NCI-H69 (cell line): ENCODE measurements around the gene GALNT2.
A peak's percentile ranks its signal among the peaks of the same experiment; 100 is the strongest.

Experiments used
- DNase-seq: peaks from one replicate; lab custom pipeline; 2025; lab: John Stamatoyannopoulos, UW

Gene GALNT2

DNA sequence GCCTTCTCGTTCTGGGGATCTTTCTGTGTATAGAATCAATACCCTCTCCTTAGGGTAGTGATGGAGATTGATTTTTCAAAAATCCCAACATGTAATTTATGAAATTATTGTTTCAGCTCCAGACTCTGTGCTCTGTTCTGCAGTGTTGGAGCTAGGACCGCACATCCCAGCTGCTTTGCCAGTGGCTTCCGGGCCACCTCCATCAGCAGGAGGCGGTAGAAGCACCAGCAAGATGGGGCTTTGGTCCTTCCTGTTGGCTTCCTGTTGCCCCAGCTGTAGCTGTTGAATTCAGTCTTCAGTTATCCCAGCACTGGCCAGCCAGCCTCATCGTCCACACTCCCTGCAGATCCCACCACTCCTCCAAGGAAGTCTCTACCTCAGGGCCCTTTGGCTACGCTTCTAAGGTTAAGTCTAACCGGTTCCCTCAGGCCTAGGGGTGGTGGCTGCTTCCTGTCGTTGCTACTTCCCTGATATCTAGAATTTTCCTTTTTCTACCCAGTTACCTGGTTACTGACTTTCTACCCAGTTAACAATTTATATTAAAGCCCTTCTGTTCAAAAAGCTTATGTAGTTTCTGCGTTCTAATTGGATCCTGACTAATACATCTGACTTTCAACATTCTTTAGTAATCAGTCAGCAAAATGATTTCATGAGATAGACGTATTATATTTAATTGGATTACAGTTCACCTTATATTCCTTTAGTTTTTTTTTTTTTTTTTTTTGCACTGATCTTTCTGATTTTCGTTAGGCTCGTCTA lies 24.6 kb downstream of the GALNT2 start:
- no peak for DNase-seq

GRCh38 chr1:230094746-230095145 lies 27.7 kb downstream of the GALNT2 start:
- no peak for DNase-seq

DNA sequence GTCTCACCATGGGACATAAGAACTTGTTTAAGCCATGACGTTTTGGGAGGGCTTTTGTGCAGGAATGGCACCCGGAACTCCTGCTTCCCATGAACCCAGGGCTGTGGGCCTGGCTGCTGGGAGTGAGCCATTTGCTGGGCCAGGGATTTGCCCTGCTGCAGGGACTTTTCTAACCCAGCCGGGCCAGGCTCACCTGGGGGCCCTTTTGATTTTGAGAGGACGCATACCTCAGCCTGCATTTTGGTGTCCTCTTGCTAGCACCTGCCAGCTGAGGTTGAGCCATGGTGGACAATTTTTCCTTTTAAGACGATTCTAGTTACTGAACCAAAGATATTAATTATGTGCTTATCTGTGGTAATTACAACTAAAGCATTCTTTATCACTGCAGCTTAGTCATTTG lies 28.9 kb downstream of the GALNT2 start:
- no peak for DNase-seq

GRCh38 chr1:230097370-230097769 lies 30.3 kb downstream of the GALNT2 start:
- DNase-seq = no peak

- no peak for DNase-seq
Measured at GRCh38 chr1:230098723-230099122, 31.7 kb downstream of the GALNT2 start.

DNA sequence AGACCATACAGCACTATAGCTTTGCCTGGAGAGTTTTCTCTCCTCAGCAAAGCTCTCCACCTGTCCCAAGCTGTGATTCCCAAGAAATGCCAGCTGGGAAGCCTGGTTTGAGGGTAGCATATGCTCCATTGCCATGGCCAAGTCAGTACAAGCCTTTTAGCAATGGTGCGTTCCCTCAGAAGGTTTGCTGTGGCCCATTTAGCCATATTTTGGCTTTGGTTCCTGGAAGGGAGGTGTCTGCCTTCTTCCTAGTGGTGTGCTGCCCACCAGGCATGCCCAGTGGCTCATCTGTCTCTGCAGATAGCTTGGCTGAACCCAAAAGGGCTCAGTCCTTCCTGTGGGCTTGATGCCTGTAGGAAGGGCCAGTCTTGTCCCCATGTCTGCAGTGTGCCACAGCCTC lies 32.4 kb downstream of the GALNT2 start:
- DNase-seq = no peak

DNA sequence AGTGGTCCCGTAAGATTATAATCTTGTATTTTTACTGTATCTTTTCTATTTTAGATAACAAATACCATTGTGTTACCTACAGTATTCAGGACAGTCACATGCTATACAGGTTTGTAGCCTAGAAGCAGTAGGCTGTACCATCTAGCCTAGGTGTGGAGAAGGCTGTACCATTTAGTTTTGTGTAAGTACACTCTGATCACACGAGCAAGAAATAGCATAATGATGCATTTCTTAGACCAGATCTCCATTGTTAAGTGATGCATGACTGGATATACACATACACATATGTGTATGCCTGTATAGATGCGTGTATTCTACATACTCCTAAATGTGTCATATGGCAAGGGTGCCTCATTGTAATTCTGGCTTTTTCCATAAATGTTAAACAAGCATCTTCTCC lies 33.9 kb downstream of the GALNT2 start:
- DNase-seq = no peak

DNA sequence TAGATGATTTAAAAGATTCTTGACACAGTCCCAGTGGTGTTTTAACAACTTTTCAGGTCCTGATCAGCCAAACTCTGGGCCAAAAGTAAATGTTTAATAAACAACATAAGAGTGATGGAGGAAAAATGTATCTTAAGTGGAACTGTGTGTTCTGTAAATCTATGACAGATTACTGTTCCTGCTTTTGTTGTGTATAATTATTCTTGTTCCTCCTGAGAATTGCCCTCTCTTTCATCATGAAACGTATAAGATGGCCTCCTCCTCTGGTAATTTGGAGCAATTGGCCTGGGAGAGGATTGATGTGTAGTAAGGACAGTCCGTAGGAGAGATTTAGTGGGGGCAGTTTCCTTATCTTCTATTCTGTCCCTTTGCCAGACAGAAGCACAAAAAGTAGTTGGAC lies 34.5 kb downstream of the GALNT2 start:
- no peak for DNase-seq

- DNase-seq = no peak
Measured at GRCh38 chr1:230102046-230102445, 35.0 kb downstream of the GALNT2 start.

- DNase-seq = no peak
Measured at GRCh38 chr1:230102472-230102871, 35.4 kb downstream of the GALNT2 start.

DNA sequence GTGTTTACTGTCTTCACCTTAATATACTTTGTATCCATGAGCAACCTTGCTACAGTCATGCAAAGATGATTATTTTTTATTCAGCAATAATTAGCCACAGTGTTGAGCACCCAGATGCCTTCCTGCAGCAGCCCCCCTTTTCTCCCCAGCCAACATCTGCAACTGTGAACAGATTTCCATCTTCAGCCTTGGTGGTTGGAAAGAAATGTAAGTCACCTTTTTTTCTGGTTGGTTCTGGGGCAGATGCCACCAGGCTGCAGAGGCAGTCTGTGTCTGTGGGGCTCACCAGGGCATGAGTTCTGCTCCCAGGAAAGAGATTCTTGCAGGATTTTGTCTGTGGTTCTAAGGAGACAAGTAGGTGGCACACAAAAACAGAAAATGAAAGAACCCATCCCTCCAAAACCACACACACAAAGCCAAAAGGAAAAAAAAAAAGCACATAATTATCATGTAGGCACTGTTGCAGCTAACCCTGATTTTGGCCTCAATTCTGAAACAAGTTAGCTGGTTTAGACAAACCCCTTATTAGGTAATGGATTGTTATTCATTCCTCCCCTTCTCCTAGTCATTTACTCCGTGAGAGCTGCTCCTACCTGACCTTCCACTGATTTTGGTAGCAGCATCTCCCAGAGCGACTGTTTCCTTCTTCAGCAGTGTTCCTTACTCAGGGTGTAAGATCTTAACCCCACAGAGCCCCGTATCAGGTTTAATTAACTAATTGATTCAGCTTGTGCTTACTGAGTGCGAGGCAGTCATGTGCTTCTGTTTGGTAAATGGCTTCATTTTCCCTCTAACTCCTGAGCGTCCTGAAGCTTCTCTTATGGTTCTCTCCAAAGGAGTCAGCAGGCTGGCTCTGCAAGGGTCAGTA lies 36.5 kb downstream of the GALNT2 start:
- DNase-seq = peak; percentile 32

DNA sequence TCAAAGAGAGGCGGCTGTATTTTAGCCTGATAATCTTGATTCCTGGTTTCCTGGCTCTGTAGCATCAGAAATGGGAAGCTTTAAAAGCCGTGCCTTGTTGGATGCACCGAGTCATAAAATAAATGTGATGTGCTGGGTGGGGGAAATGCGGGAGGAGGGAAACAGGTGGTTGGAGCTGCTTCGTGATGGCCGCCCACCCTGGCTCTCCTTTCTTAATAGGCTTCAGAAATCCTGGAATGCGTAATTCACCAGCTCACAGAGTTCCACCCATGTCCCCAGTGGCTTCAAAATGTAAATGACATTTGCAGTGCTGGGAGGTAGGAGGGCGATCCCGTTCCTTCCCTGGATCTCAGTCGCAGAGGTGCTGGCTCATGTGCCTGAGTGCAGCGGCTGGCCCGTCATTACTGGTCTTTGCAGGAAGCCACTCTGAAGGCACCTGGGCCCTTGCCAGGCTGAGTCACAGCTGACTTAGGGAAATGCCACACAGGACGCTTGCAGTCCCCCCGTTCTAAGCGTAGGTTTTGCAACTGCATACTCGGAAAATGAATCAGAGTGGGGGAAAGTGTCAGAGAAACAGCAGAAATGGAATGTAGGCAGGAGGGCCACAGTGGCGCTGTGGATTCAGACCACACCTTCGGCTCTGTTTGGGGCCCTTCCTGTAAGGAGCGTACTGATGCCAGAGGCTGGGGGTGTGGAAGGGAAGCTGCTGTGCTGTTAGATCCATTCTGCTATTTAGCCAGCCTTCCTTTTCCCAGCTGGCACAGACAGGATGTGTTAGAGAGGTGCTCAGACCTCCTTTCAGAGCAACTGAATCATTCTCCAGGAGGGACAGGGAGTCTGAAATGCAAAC lies 37.6 kb downstream of the GALNT2 start:
- peak; percentile 93 for DNase-seq

- peak; percentile 57 for DNase-seq
Measured at GRCh38 chr1:230105245-230105753, 38.3 kb downstream of the GALNT2 start.

DNA sequence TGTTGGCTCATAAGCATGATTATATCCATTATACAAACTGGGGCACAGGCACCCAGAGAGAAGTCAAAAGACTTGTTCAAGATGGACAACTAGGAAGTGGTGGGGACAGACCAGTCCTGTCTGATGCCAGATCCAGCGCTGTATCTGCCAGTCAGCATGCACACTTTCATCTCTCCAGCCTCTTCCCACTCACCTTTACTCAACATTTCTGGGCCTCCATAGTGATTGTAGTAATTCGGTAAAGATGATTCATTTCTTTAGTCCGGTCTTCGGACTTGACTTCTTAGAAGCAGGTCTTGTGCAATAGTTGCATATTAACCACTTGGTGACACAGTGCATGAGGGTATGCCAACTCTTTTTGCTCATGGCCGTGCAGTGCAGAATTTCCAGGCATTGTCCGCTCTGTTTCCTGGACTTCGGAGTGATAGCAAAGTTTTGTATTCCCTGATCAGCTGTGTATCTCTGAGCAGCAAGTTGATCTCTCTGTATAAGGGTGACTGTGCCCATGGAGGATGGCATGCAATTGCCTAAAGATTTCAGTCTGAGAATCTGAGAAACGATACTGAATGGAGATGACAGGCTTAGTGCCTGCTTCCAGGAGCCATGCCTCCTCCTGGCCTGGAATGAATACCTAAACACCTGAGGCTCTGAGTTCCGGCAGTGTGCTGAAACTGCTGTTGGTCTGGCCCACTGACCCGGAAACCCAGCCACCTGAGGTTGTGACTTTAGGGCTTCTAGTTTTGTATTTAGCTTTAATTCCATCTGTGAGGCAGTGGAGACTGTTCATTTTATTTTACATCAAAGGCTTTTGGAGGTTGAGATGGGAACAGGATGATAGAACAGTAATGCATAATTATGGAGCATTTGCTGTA lies 39.0 kb downstream of the GALNT2 start:
- DNase-seq = no peak

DNA sequence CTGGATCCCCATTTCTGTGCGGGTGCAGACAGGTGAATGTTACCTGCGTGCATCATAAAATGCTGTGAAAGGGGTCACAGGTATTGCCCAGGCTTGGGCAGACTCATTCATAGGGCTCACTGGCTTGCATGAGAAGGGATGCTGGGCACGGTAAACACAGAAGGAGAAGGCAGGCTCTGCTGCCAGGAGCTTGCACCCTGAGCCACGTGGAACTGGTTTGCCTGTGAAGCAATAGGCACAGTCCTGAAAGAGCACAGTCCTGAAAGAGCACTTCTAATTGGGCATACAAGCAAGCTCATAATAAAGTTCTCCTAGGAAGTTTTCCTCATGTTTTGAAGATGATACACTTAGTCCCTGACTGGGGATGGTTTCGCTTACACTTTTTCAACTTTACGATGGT lies 40.9 kb downstream of the GALNT2 start:
- DNase-seq = no peak

DNA sequence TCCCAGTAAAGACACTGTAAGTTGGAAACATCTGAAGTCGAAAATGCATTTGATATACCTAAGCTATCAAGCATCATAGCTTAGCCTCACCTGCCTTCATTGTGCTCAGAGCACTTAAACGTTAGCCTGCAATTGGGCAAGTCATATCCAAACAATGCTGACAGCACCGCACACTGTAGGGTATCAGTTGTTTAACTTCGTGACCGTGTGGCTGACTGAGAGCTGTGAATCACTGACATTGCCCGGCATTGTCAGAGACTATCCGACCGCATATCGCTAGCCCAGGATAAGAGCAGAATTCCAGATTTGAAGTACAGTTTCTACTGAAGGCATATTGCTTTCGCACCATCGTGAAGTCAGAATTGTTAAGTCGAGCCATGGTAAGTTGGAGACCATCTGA lies 41.5 kb downstream of the GALNT2 start:
- no peak for DNase-seq

DNA sequence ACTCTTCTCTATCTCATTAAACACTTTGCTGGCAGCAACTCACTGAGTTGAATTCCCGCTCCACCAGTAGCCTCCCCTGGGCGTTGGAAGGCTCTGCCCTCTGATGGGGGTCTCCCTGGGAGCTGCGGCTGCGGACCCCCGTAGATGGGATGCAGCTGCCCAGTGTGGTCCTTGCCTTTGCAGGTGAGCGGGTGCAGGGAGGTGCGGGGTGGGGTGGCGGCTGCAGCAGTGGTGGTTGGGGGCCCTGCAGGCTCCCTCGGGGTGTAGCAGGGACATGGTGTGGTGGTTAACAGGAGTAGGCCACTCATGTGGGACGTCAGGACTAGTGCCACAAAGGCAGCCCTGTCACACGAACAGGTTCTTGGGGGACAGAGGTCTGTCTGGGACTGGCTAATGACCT lies 42.0 kb downstream of the GALNT2 start:
- DNase-seq = no peak

GRCh38 chr1:230109895-230110667 lies 43.0 kb downstream of the GALNT2 start:
- peak; percentile 15 for DNase-seq

- DNase-seq = no peak
Measured at GRCh38 chr1:230110971-230111370, 43.9 kb downstream of the GALNT2 start.

GRCh38 chr1:230112131-230112701 lies 45.2 kb downstream of the GALNT2 start:
- no peak for DNase-seq
